NAMALWA (cell line): ENCODE results near the gene MAP4K5.
"Not testable (repeated sequence)": the region's sequence is repeated elsewhere in the genome, so short reads cannot be mapped to it uniquely, and the experiment has no call there.

ENCODE experiments used
- DNase-seq: peaks from one replicate; pipeline ENCODE4 v3.0.0-alpha.2; 2015; ENCODE audit warnings: low spot score

Gene MAP4K5

GRCh38 chr14:50531595-50532501 lies 521 bp downstream of the MAP4K5 start:
- peak; percentile 44 for DNase-seq

DNA sequence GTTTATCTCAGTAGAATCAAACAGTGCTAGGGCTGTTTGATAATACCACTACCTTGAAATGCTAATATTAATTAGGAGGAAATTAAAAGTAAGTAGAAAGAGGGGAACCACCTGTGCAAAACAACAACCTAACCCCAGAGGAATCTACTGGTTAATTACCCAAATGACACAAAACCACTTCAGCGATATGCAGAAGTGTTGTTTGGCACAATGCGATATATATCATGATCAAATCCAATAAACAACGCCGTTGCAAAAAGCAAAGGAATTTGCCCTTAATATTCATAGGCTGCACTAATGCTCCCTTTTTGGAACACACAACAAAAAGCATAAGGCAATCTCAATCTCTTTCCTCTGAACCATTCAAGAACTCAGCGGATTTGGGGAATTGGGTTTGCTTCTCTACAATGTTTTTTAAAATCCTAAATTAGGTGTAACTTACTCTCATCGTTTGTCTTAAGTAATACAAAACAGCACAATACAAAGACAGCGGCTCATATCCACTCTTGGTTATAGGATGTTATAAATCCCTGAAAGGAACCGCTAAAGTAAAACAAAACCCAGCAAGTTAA lies 1.5 kb downstream of the MAP4K5 start:
- peak; percentile 30 for DNase-seq

DNA sequence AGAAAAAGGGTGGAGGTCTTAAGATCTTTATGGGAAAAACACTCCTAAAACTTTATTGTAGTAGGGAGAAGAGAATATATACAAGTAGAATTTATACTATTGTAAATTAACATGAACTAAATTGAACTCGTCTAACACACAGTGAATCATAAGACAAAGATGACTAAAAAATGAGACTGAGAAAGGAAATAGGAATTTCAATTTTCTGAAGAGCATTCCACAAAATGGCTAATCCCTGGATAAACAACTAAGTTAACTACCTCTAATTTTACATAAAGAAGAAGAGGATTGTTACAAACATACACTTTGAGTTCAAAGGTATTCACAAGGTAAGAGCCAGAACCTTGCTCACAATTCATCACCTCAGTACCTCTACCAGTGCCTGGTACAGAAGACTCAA lies 2.0 kb downstream of the MAP4K5 start:
- no peak for DNase-seq

DNA sequence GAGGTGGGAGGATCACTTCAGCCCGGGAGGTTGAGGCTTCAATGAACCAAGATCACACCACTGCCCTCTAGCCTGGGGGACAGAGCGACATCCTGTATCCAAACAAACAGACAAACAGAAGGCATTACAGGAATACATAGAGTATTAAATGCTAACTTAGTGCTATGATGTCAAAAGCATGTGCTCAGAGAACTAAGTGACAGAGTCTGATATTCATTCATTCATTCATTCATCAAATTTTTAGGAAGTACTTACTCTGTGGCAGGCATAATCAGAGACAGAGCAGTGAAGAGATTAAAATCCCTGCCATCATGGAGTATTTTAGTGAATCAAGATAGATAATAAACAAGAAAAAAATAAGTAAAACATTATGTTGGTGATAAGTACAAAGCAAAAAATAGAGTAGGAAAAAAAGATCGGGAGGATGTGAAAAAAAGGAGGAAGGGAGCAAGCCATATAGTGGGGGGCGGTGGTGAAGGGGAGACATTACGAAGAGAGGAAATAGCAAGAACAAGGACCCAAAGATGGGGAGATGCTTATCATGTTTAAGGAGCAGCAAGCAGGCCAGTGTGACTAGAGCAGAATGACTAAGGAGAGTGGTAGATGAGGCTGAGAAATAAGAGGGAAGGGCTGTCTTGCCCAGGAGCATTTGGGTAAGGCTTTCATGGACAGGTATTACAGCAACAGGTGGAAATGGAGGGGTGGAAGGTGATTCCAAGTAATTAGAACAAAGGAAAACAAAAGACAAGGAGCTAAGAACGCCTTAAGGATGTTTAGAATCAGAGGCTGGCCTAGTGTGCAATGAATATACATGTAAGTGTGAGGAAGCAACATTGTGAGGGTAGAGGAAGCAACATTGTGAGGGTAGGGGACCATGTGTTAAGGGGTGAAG lies 2.8 kb downstream of the MAP4K5 start:
- DNase-seq: no peak

GRCh38 chr14:50528000-50528399 lies 4.4 kb downstream of the MAP4K5 start:
- DNase-seq: no peak

GRCh38 chr14:50524731-50525515 lies 7.4 kb downstream of the MAP4K5 start:
- no peak for DNase-seq

DNA sequence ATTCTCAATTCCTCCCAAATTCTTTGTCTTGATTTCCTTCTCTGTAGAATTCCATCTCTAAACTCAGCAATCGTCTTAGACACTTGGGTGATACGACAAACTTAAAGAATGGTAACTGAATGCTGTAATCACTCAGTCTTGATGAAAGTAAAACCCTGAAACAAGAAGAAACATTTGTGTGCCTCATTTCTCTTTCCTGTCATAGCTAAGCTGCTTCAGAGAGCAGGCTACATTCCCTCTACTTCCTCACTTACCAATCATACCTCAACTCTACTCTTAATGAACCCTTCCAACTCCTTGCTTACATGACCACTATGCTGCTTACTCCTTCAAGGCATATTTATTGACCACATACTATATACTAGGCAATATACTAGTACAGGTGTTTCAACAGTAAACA lies 8.3 kb downstream of the MAP4K5 start:
- DNase-seq: no peak

DNA sequence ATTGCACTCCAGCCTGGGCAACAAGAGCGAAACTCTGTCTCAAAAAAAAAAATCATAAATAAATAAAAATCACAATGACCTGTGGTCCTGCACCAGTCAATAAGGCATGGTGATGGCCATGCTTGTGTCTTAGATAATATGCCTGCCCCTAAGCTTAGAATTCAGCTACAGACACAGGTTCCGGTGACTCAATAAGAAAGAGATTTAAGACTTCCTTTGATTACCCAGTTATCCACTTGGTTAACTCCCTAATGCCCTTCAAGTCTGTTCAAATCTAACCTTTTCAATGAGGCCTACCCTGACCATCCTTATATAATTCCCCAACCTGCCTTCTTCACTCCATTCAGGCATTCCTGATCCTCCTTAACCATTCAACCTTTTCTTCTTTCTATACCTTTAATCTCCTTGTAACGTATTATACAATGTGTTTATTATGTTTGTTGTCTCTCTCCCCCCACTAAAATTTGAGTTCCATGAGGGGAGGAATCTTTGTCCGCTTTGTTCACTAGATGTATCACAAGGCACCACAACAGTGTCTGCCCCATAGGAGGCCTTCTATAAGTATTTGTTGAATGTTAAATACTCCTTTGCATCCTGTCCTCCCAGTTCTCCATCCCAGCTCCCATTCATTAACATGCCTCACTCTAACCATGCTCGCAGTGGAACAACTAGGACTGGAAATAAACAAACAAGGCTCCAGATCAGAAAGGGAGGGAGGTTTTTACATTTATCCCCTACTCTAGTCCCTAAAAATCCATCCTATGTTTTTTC lies 8.9 kb downstream of the MAP4K5 start:
- no peak for DNase-seq

- DNase-seq: no peak
Measured at GRCh38 chr14:50521912-50522341, 10.4 kb downstream of the MAP4K5 start.

GRCh38 chr14:50520947-50521815 lies 11.2 kb downstream of the MAP4K5 start:
- no peak for DNase-seq

- no peak for DNase-seq
Measured at GRCh38 chr14:50516091-50516490, 16.3 kb downstream of the MAP4K5 start.

- DNase-seq: no peak
Measured at GRCh38 chr14:50512463-50512862, 19.9 kb downstream of the MAP4K5 start.

DNA sequence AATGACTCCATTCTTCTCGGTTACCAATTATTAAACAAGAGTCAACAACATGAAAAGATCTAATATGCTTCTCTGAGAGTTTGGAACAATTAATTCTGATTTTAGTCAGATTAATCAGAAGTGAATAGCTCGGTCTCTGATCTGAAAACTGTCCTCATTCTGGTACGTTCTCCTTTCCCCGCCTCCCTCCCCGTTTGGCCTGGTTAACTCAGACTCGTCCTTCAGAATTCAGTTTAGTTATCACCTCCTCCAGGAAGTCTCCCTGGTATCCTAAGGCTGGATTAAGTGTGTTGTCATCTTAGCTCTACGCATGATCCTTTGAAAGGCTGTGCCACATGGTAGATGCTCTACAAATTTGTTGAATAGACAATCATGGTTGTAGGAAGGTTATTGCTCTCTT lies 22.2 kb downstream of the MAP4K5 start:
- no peak for DNase-seq

DNA sequence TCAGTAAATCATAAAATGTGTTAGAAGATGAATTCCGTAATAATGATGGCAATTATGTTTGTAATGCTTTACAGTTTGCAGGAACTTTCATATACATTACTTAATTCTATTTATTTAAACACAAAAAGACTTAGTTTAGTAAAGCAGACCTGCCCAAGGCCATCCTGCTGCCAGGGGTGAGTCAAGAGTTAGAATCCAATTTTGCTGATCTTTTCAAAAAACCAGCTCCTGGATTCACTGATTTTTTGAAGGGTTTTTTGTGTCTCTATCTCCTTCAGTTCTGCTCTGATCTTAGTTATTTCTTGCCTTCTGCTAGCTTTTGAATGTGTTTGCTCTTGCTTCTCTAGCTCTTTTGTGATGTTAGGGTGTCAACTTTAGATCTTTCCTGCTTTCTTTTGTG lies 25.3 kb downstream of the MAP4K5 start:
- not testable (repeated sequence) for DNase-seq

DNA sequence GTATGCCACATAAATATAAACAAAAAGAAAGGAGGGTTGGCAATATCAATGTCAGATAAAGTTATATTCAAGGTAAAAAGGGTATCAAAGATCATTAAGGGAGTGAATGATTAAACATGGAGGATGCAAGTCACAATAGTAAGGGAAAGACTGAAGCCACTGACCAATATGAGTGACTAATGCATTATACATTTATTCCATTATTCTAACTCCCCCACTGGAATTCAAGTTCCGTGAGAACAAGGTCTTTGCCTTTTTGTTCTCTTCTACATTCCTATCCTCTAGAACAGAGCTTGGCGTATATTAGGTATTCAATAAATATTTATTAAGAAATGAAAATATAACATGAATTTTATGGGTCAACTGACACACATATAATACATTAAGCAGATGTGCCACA lies 30.7 kb downstream of the MAP4K5 start:
- no peak for DNase-seq

GRCh38 chr14:50497351-50497750 lies 35.0 kb downstream of the MAP4K5 start:
- no peak for DNase-seq

GRCh38 chr14:50489851-50490250 lies 42.5 kb downstream of the MAP4K5 start:
- no peak for DNase-seq

- no peak for DNase-seq
Measured at GRCh38 chr14:50488521-50488920, 43.8 kb downstream of the MAP4K5 start.

DNA sequence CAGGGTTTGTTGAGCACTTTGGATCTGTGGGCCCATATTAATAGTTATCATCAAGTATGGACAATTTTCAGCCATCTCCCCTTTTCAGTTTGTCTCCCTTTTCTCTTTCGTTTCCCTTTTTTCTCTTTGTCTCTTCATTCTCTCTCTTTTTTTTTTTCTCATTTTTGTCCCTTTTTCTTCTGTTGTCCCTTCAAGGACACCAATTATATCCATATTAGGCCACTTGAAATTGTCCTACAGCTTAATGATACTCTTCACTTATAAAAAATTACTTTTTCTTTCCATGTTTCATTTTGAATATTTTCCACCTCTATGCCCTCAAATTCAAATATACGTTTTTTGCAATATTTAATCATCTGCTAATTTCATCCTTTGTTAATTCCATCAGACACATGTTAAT lies 53.3 kb downstream of the MAP4K5 start:
- DNase-seq: no peak

DNA sequence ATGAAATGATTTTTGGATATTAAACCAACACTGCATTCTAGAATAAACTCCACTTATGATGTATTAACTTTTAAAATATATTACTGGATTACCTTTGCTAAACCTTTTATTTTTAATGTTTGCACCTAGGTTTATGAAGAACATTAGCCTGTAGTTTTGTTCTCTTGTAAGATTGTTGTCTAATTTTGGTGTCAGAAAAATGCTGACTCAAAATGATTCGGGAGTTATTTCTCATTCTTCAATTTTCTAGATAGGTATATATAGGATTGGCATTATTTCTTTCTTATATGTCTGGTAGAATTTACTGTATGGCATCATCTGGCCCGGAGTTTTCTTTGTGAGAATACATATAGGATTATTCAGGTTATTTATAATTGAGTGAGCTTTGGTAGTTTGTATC lies 54.6 kb downstream of the MAP4K5 start:
- DNase-seq: no peak
